Activated T-cell treated with anti-CD3 and anti-CD28 coated beads, Interleukin-2, amount 50 U/mL, for 4 hours (primary cell): ENCODE data around the gene OOSP3. TPM values are rescaled to one million over a fixed set of nuclear protein-coding genes. Genes with fewer than 3 reads are reported as not detected.
"Not testable (repeated sequence)": the region's sequence is repeated elsewhere in the genome, so short reads cannot be mapped to it uniquely, and the experiment has no call there.

Experiments used
- ATAC-seq, 2 donors: fragments of 200-7000 bp; cut with Tn5 transposase; one replicate each; pipeline ENCODE4 v1.10.0; 2021
- DNase-seq: peaks from one replicate; pipeline ENCODE4 v3.0.0-alpha.2; 2020
- H3K27me3 Mint-ChIP-seq: one replicate; pipeline ENCODE4 v1.8.0; 2021; ENCODE audit warnings: low read depth, mixed read lengths
- H3K36me3 Mint-ChIP-seq: one replicate; pipeline ENCODE4 v1.8.0; 2022; ENCODE audit warnings: mixed read lengths; ENCODE audit not compliant: insufficient read depth
- H3K4me1 Mint-ChIP-seq: one replicate; pipeline ENCODE4 v1.8.0; 2021; ENCODE audit warnings: low read depth, mixed read lengths
- H3K4me3 Mint-ChIP-seq: one replicate; pipeline ENCODE4 v1.8.0; 2021; ENCODE audit warnings: mild to moderate bottlenecking, moderate library complexity, mixed read lengths
- H3K9me3 Mint-ChIP-seq: one replicate; pipeline ENCODE4 v1.8.0; 2021; ENCODE audit warnings: mixed read lengths
- total RNA-seq, 3 donors: library from RNA; stranded (reverse); gene quantifications; one replicate each; pipeline ENCODE4 v1.2.1, GENCODE V29; 2021

The OOSP3 gene
- total RNA-seq, 3 donors from 2014 or later, result not detected

DNA sequence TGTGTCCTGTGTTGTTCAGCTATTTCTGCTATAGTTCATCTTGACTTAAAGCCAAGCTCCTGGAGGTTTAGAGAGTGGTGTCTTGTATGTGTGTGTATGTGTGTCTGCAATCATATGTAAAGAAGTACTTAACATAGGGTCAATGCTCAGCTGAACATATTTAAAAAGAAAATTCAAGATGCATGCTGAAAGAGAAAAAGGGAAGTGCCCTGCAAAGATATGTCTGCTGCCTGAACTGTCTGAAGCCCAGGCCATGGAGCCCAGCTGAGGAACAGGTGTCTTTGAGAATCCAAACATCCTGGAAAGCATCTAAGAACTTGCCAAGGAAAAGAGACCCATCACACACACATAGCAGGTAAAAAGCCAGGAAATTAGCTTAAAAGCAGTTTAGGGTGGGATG is 18.9 kb upstream of the OOSP3 start:
- Mint-ChIP-seq H3K4me3 (no peak overlapping the region), H3K36me3 (no peaks in the 10 kb centered on the region), H3K9me3 (no peaks in the 10 kb centered on the region), H3K27me3 (peaks cover 3% of the 10 kb centered on the region), H3K4me1 (peaks cover 25% of the 10 kb centered on the region)
- no peak for ATAC-seq
- DNase-seq, result no peak

DNA sequence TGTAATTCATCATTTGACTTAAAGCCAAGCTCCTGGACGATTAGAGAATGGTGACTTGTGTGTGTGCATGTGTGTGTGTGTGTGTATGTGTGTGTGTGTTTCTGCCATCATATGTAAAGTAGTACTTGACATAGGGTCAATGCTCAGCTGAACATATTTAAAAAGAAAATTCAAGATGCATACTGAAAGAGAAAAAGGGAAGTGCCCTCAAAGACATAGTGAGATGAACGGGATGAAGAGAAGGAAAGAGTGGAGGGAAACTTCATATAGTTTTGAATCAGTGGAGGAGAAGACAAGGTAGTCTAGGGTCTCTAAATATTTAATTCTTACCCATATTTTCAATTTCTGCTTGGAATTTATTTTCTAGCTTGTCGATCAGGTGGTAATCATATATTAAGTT is 16.3 kb upstream of the OOSP3 start:
- H3K36me3 Mint-ChIP-seq, result no peaks in the 10 kb centered on the region
- no peak for ATAC-seq
- no peaks in the 10 kb centered on the region for H3K9me3 Mint-ChIP-seq
- H3K4me3 Mint-ChIP-seq, result no peak overlapping the region
- DNase-seq, result no peak
- H3K27me3 Mint-ChIP-seq, result peaks cover 7% of the 10 kb centered on the region
- peaks cover 19% of the 10 kb centered on the region for H3K4me1 Mint-ChIP-seq

DNA sequence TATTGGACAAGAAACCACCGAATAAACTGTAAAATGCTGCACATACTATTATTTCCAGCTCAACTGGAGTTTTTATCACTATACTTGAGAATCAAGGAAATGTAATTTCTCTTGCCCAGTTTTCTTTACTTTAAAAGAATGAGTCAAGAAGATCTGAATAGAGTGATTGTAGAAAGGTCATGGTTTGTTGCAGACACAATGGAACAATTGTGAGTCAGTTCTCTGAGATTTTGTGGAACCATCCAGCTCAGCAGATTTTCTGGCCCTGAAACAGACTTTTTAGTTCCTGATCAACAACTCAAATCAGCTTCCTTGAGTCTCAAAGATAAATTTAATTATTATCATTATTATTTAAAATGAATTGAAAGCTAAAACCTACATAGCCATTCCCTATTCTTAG is 13.6 kb upstream of the OOSP3 start:
- Mint-ChIP-seq H3K36me3 (no peaks in the 10 kb centered on the region), H3K9me3 (no peaks in the 10 kb centered on the region), H3K4me3 (no peak overlapping the region), H3K27me3 (peaks cover 7% of the 10 kb centered on the region), H3K4me1 (no peaks in the 10 kb centered on the region)
- DNase-seq (no peak), ATAC-seq (peak in 1 of 2 donors; percentile 34)

DNA sequence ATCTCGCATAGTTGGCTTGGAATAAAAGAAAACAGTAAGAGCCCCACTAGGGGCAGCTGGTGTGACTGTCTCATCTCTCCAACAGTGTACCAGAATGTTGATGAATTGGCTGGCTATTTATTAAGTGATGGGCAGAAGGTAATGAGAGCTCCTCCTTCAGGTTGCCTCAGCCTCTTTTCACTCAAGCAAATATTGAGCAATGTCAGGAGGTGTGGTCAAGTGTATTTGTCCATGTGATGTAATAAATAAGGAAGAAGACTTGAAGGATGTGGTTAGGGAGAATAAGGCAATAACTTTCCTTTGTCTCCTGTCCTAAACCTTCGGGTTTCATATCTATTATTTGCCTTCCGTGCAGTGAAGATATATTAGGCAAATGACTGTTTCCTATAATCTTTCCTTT is 12.2 kb upstream of the OOSP3 start, which contains the start of gene TCN1:
TSS of gene TCN1 (minus strand) at position 91 of the 400 bp plus-strand sequence. CDS start at position 74, 17 bp downstream.
- Mint-ChIP-seq H3K9me3 (peaks cover 8% of the 10 kb centered on the region), H3K36me3 (no peaks in the 10 kb centered on the region), H3K4me3 (no peak within 1 kb of the TSS), H3K4me1 (no peaks in the 10 kb centered on the region), H3K27me3 (peaks cover 7% of the 10 kb centered on the region)
- no peak for ATAC-seq
- DNase-seq, result no peak

DNA sequence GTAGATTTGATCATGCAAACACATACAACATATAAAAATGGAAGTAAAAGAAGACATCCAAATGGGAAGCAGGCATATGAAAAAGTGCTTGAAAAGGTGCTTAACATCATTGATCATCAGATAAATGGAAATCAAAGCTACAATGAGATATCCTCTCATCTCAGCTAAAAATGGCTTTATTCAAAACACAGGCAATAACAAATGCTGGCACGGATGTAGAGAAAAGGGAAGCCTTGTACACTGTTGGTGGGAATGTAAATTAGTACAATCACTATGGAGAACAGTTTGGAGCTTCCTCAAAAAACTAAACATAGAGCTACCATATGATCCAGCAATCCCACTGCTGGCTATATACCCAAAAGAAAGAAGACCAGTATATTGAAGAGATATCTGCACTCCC is 11.7 kb upstream of the OOSP3 start:
- no peak for ATAC-seq
- Mint-ChIP-seq H3K4me1 (no peaks in the 10 kb centered on the region), H3K36me3 (no peaks in the 10 kb centered on the region), H3K9me3 (peaks cover 8% of the 10 kb centered on the region), H3K4me3 (no peak overlapping the region), H3K27me3 (peaks cover 7% of the 10 kb centered on the region)
- DNase-seq, result no peak

- H3K36me3 Mint-ChIP-seq, result no peaks in the 10 kb centered on the region
- H3K27me3 Mint-ChIP-seq, result peaks cover 7% of the 10 kb centered on the region
- peaks cover 8% of the 10 kb centered on the region for H3K9me3 Mint-ChIP-seq
- no peaks in the 10 kb centered on the region for H3K4me1 Mint-ChIP-seq
- DNase-seq (no peak), ATAC-seq (no peak)
- H3K4me3 Mint-ChIP-seq, result no peak overlapping the region
These were observed 10.6 kb upstream of the OOSP3 start for GRCh38 chr11:59867946-59868345.

- no peak for ATAC-seq
- H3K9me3 Mint-ChIP-seq, result peaks cover 8% of the 10 kb centered on the region
These were observed 6.5 kb upstream of the OOSP3 start for GRCh38 chr11:59872076-59872475.

GRCh38 chr11:59875856-59876519 is 2.6 kb upstream of the OOSP3 start:
- peaks cover 13% of the 10 kb centered on the region for H3K27me3 Mint-ChIP-seq
- H3K36me3 Mint-ChIP-seq, result no peaks in the 10 kb centered on the region
- no peaks in the 10 kb centered on the region for H3K4me1 Mint-ChIP-seq
- H3K4me3 Mint-ChIP-seq, result no peak overlapping the region
- peaks cover under 1% of the 10 kb centered on the region for H3K9me3 Mint-ChIP-seq
- ATAC-seq, result no peak
- no peak for DNase-seq

More at GRCh38 chr11:59872076-59872475, 6.5 kb upstream of the OOSP3 start:
- Mint-ChIP-seq H3K4me1 (no peaks in the 10 kb centered on the region), H3K4me3 (no peak overlapping the region), H3K36me3 (no peaks in the 10 kb centered on the region), H3K27me3 (peaks cover 12% of the 10 kb centered on the region)
- no peak for DNase-seq

DNA sequence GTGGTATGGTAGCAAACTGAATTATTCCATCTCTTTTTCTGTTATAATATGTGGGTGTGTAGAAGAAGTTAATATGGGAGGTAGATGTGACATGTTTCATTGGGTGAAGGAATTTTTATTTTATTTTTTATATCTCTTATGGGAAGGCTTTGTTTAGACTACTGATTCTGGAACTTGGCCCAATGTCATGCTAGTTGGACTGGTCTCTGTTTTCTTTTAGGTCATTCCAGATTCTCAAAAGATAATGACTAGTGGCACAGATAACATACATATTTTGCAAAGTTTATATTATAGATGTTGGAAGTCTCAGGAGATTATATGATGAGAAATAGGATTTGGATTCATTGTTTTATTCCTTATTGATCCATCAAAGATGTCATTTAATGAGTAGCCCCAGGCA is 1.3 kb upstream of the OOSP3 start:
- H3K4me1 Mint-ChIP-seq, result no peaks in the 10 kb centered on the region
- H3K36me3 Mint-ChIP-seq, result no peaks in the 10 kb centered on the region
- no peak overlapping the region for H3K4me3 Mint-ChIP-seq
- H3K9me3 Mint-ChIP-seq, result no peaks in the 10 kb centered on the region
- ATAC-seq (no peak), DNase-seq (no peak)
- peaks cover 13% of the 10 kb centered on the region for H3K27me3 Mint-ChIP-seq

GRCh38 chr11:59877784-59878183 is 798 bp upstream of the OOSP3 start:
- no peak for DNase-seq
- H3K4me1 Mint-ChIP-seq, result no peaks in the 10 kb centered on the region
- H3K4me3 Mint-ChIP-seq, result no peak overlapping the region
- H3K27me3 Mint-ChIP-seq, result peaks cover 13% of the 10 kb centered on the region
- no peak for ATAC-seq
- H3K36me3 Mint-ChIP-seq, result no peaks in the 10 kb centered on the region
- no peaks in the 10 kb centered on the region for H3K9me3 Mint-ChIP-seq

DNA sequence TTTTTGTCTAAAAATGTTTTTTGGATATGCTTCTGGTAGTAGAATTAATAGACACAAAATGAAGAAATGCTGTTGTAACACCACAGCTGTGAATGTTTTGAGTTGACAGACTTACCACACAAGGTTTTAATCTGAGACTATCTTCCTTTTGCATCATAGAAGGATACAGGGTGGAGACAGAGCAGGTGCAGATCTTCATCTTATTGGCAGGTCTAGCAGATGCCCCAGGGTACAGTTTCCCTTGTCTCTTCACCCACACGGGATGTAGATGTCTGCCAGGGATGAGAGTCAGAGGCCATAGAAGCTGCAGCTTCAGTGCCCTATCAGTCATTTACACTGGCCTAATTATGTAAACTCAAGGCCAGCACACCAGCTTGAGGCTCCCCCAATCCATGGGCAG is 985 bp downstream of the OOSP3 start:
- Mint-ChIP-seq H3K4me1 (no peaks in the 10 kb centered on the region), H3K4me3 (no peak overlapping the region), H3K36me3 (no peaks in the 10 kb centered on the region), H3K27me3 (peaks cover 12% of the 10 kb centered on the region), H3K9me3 (no peaks in the 10 kb centered on the region)
- ATAC-seq, result no peak
- no peak for DNase-seq

GRCh38 chr11:59883597-59883996 is 5.0 kb downstream of the OOSP3 start:
- Mint-ChIP-seq H3K4me1 (no peaks in the 10 kb centered on the region), H3K36me3 (no peaks in the 10 kb centered on the region), H3K27me3 (peaks cover 4% of the 10 kb centered on the region), H3K4me3 (no peak overlapping the region), H3K9me3 (peaks cover 4% of the 10 kb centered on the region)
- no peak for ATAC-seq
- DNase-seq, result no peak

- H3K4me1 Mint-ChIP-seq, H3K36me3 Mint-ChIP-seq, H3K4me3 Mint-ChIP-seq, ATAC-seq, DNase-seq: not testable (repeated sequence)
- Mint-ChIP-seq H3K27me3 (peaks cover 16% of the 10 kb centered on the region), H3K9me3 (peaks cover 28% of the 10 kb centered on the region)
These were observed 8.6 kb downstream of the OOSP3 start for GRCh38 chr11:59887156-59887555.

- no peak for DNase-seq
- peaks cover 29% of the 10 kb centered on the region for H3K27me3 Mint-ChIP-seq
- no peaks in the 10 kb centered on the region for H3K4me1 Mint-ChIP-seq
- no peaks in the 10 kb centered on the region for H3K36me3 Mint-ChIP-seq
- no peak for ATAC-seq
- H3K4me3 Mint-ChIP-seq, result no peak overlapping the region
- H3K9me3 Mint-ChIP-seq, result peaks cover 28% of the 10 kb centered on the region
These were observed 13.2 kb downstream of the OOSP3 start for GRCh38 chr11:59891781-59892181.

GRCh38 chr11:59894616-59895015 is 16.0 kb downstream of the OOSP3 start:
- Mint-ChIP-seq H3K9me3 (peaks cover 14% of the 10 kb centered on the region), H3K27me3 (peaks cover 22% of the 10 kb centered on the region), H3K4me1 (no peaks in the 10 kb centered on the region), H3K4me3 (no peak overlapping the region), H3K36me3 (no peaks in the 10 kb centered on the region)
- no peak for ATAC-seq
- no peak for DNase-seq
